Measurements from ENCODE around the gene APOL6. TPM values are rescaled to one million over a fixed set of nuclear protein-coding genes. Genes with fewer than 3 reads are reported as not detected.
"Not testable (repeated sequence)": the region's sequence is repeated elsewhere in the genome, so short reads cannot be mapped to it uniquely, and the experiment has no call there.

APOL6 gene
- total and polyA plus RNA-seq, 8 donors: 3.9 to 21.5 (median 8.7) TPM

DNA sequence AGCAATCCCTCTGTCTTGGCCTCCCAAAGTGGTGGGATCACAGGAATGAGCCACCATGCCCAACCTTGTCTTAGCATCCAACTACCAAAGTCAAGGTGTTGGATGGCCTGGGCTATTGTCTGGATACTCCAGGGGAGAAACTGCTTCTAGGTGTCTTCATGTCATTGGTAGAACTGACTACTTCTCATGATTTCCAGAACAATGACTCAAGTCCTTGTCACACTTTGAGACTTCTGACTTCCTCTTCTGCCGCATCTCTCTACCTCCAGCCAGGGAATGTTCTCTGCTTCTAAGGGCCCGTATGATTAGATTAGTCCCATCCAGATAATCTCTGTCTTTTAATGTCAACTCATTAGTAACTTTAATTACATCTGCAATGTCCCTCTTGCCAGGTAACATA is 30.6 kb downstream of the APOL6 start:
- Histone ChIP-seq H3K4me1 (no peaks in the 10 kb centered on the region), H3K9me3 (peaks cover 0 to 11% (median 0%) of the 10 kb centered on the region in 4 donors), H3K4me3 (no peak overlapping the region), H3K27ac (no peak overlapping the region), H3K36me3 (no peaks in the 10 kb centered on the region), H3K27me3 (no peaks in the 10 kb centered on the region)
- WGBS, 5 donors: 77 to 86% (median 83%) methylated on average over 2 of the region's 2 CpGs
- TF ChIP-seq POLR2AphosphoS5 (IDR thresholded peaks at IDR 0.05) (no peak), POLR2A (IDR thresholded peaks at IDR 0.05) (no peak), EP300 (IDR thresholded peaks at IDR 0.05) (no peak)
- TF ChIP-seq, protein P1, sequence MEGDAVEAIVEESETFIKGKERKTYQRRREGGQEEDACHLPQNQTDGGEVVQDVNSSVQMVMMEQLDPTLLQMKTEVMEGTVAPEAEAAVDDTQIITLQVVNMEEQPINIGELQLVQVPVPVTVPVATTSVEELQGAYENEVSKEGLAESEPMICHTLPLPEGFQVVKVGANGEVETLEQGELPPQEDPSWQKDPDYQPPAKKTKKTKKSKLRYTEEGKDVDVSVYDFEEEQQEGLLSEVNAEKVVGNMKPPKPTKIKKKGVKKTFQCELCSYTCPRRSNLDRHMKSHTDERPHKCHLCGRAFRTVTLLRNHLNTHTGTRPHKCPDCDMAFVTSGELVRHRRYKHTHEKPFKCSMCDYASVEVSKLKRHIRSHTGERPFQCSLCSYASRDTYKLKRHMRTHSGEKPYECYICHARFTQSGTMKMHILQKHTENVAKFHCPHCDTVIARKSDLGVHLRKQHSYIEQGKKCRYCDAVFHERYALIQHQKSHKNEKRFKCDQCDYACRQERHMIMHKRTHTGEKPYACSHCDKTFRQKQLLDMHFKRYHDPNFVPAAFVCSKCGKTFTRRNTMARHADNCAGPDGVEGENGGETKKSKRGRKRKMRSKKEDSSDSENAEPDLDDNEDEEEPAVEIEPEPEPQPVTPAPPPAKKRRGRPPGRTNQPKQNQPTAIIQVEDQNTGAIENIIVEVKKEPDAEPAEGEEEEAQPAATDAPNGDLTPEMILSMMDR (IDR thresholded peaks at IDR 0.05): no peak
- DNase-seq: no peak
- intact Hi-C loops (cut with DNase I; ENCODE audit: low total_unique reads): no loop called here

DNA sequence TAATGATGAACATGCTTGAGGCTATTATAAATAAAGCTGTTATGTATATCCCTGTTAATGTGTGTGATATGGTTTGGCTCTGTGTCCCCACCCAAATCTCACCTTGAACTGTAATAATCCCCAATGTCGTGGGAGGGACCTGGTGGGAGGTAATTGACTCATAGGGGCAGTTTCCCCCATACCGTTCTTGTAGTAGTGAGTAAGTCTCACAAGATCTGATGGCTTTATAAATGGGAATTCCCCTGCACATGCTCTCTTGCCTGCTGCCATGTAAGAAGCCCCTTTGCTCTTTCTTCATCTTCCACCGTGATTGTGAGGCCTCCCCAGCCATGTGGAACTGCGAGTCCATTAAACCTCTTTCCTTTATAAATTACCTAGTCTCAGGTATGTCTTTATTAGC is 31.2 kb downstream of the APOL6 start:
- H3K27ac ChIP-seq; DNase-seq; H3K4me1 ChIP-seq; H3K4me3 ChIP-seq; H3K27me3 ChIP-seq; H3K36me3 ChIP-seq; intact Hi-C loops (cut with DNase I; ENCODE audit: low total_unique reads): not testable (repeated sequence)
- H3K9me3 ChIP-seq: peaks cover 0 to 11% (median 0%) of the 10 kb centered on the region in 4 donors
- WGBS, 5 donors: 48 to 68% (median 58%) methylated on average over 4 of the region's 4 CpGs

DNA sequence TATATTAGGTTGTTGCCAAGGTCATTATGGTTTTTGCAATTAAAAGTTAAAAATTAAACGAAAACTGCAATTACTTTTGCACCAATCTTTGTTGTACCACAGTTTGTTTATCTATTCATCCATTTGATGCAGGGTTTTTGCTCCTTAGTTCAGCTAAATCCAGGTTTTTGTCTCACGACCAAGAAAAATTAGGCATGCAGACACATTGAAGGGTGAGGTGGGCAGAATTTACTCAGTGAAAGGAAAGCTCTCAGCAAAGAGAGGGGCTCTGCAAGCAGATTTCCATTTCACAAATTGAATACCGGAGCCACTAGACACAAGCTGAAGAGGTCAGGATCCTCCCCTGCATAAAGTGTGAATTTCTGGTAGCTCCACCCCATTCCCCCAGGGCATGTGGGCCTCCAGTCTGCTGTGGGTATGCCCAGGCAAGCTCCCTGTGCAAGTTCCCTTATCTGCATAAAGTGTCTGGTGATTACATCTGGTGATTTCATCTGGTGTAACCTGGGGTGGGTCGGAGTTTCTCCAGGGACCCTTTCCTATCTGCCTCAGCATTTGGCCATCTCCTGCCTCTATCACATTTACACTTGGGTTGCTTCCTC is 33.3 kb downstream of the APOL6 start:
- TF ChIP-seq POLR2AphosphoS5 (IDR thresholded peaks at IDR 0.05) (no peak), POLR2A (IDR thresholded peaks at IDR 0.05) (no peak), EP300 (IDR thresholded peaks at IDR 0.05) (no peak)
- TF ChIP-seq, protein P1 (IDR thresholded peaks at IDR 0.05): no peak
- intact Hi-C loops (cut with DNase I; ENCODE audit: low total_unique reads): no loop called here
- 64 to 94% (median 79%) methylated on average over 4 of the region's 4 CpGs for WGBS, 5 donors
- no peaks in the 10 kb centered on the region for H3K27me3 ChIP-seq
- no peak overlapping the region for H3K27ac ChIP-seq
- H3K4me1 ChIP-seq: no peaks in the 10 kb centered on the region
- no peak for DNase-seq
- H3K4me3 ChIP-seq: no peak overlapping the region
- no peaks in the 10 kb centered on the region for H3K9me3 ChIP-seq
- H3K36me3 ChIP-seq: no peaks in the 10 kb centered on the region

DNA sequence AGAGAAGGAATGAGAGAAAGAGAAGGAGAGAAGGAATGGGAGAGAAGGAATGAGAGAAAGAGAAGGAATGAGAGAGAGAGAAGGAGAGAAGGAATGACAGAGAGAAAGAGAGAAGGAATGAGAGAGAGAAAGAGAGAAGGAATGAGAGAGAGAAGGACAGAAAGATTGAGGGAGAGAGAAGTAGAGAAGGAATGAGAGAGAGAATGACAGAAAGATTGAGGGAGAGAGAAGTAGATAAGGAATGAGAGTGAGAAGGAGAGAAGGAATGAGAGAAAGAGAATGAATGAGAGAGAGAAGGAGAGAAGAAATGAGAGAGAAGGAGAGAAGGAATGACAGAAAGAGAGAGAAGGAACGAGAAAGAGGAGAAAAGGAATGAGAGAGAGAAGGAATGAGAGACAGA is 35.3 kb downstream of the APOL6 start:
- Histone ChIP-seq H3K9me3 (no peaks in the 10 kb centered on the region), H3K4me1 (no peaks in the 10 kb centered on the region), H3K27ac (no peak overlapping the region), H3K27me3 (no peaks in the 10 kb centered on the region), H3K36me3 (no peaks in the 10 kb centered on the region), H3K4me3 (no peak overlapping the region)
- intact Hi-C loops (cut with DNase I; ENCODE audit: low total_unique reads): no loop called here
- DNase-seq: no peak
- 66 to 90% (median 81%) methylated on average over 1 of the region's 1 CpG for WGBS, 5 donors
- TF ChIP-seq EP300 (IDR thresholded peaks at IDR 0.05) (no peak), POLR2A (IDR thresholded peaks at IDR 0.05) (no peak), POLR2AphosphoS5 (IDR thresholded peaks at IDR 0.05) (no peak)
- TF ChIP-seq, protein P1 (IDR thresholded peaks at IDR 0.05): no peak

DNA sequence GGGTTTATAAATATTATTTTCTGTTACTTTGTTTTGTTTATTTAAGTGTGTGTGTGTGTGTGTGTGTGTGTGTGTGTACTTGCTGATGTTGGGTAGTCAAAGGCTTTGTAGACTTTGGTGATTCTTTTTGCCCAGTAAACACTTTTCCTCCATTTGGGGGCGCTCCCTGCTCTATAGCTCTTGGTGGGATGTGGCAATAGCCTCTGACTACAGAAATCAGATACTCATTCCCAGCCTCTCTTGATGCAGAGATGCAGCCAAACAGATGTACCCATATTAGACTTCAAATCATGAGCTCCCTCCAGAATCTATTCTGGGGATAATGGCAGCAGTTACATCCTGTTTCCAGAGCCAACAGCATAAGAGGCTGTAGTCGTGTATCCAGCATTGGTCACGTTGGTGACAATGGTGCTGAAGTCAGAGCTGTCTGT is 36.0 kb downstream of the APOL6 start:
- no peaks in the 10 kb centered on the region for H3K9me3 ChIP-seq
- H3K27ac ChIP-seq: no peak overlapping the region
- H3K4me1 ChIP-seq: no peaks in the 10 kb centered on the region
- intact Hi-C loops (cut with DNase I; ENCODE audit: low total_unique reads): no loop called here
- DNase-seq: peak in 1 of 2 donors; percentile 39
- no peak overlapping the region for H3K4me3 ChIP-seq
- TF ChIP-seq POLR2A (IDR thresholded peaks at IDR 0.05) (no peak), EP300 (IDR thresholded peaks at IDR 0.05) (no peak), POLR2AphosphoS5 (IDR thresholded peaks at IDR 0.05) (no peak)
- TF ChIP-seq, protein P1 (IDR thresholded peaks at IDR 0.05): no peak
- no peaks in the 10 kb centered on the region for H3K27me3 ChIP-seq
- H3K36me3 ChIP-seq: no peaks in the 10 kb centered on the region
- 32 to 54% (median 42%) methylated on average over 1 to 3 of the region's 3 CpGs for WGBS, 5 donors
